Measurements from ENCODE around the gene RAX. TPM values are rescaled to one million over a fixed set of nuclear protein-coding genes. Genes with fewer than 3 reads are reported as not detected.
"Not testable (repeated sequence)": the region's sequence is repeated elsewhere in the genome, so short reads cannot be mapped to it uniquely, and the experiment has no call there.

Gene RAX
- total and polyA plus RNA-seq, 2 of the 8 experiments (the other 6 are each of a cell fraction or from before 2014, with no cell fraction given): 0.12 to 0.52 TPM

- H3K23ac ChIP-seq (ENCODE audit: insufficient read length); H3K18ac ChIP-seq (ENCODE audit: extremely low read depth, low read length); H3K4me1 ChIP-seq (replicated peaks in 1 of 4; ENCODE audit: control insufficient read depth in 3 of 4, insufficient read depth in 4 of 4, low read length in 3 of 4); H4K5ac ChIP-seq (ENCODE audit: insufficient read length, low read depth, low read length); H2AK5ac ChIP-seq (ENCODE audit: low read depth, low read length); CTCF ChIA-PET (ENCODE audit: partially characterized antibody); H2BK5ac ChIP-seq (ENCODE audit: low read depth, low read length); H2BK20ac ChIP-seq (ENCODE audit: low read length); H2BK12ac ChIP-seq (ENCODE audit: low read depth, low read length); H4K91ac ChIP-seq (replicated peaks; ENCODE audit: insufficient read length, low read length); H4K8ac ChIP-seq (ENCODE audit: extremely low read depth, insufficient read depth, low read length); H3K56ac ChIP-seq (replicated peaks; ENCODE audit: insufficient read length, low read depth, low read length); DNase-seq (ENCODE audit: low read depth in 1 of 2, low spot score in 2 of 2); H3K9ac ChIP-seq (replicated peaks in 1 of 4; ENCODE audit: extremely low read depth in 1 of 4, low read depth in 3 of 4, low read length in 3 of 4); FAIRE-seq; H4K20me1 ChIP-seq (replicated peaks in 1 of 2; ENCODE audit: control insufficient read depth in 1 of 2, insufficient read depth in 2 of 2, low read length in 2 of 2); H2BK120ac ChIP-seq (replicated peaks; ENCODE audit: low read depth, low read length); H3K23me2 ChIP-seq (ENCODE audit: low read depth, low read length); H2AFZ ChIP-seq (ENCODE audit: low read length); H3K36me3 ChIP-seq (ENCODE audit: control insufficient read depth in 2 of 4, insufficient read depth in 4 of 4, low read length in 3 of 4); H3K79me2 ChIP-seq (ENCODE audit: control insufficient read depth in 1 of 2, insufficient read depth in 2 of 2, low read length in 2 of 2); POLR2A ChIA-PET (ENCODE audit: partially characterized antibody); H2BK15ac ChIP-seq (ENCODE audit: low read length); H3K27ac ChIP-seq (ENCODE audit: low read depth, low read length); H3K27me3 ChIP-seq (replicated peaks in 1 of 4; ENCODE audit: control insufficient read depth in 3 of 4, extremely low read depth in 1 of 4, insufficient read depth in 3 of 4, low read length in 3 of 4); H3K79me1 ChIP-seq (ENCODE audit: low read depth, low read length); H3K4ac ChIP-seq (replicated peaks; ENCODE audit: insufficient read length, low read depth, low read length); H3K14ac ChIP-seq (ENCODE audit: insufficient read length); H3K4me2 ChIP-seq (ENCODE audit: insufficient read depth in 1 of 2, low read depth in 2 of 2, low read length in 2 of 2); H3K4me3 ChIP-seq (ENCODE audit: extremely low read depth in 1 of 4, insufficient read depth in 2 of 4, low read depth in 3 of 4, low read length in 4 of 4): not testable (repeated sequence)
- 98% methylated on average over 10 of the region's 30 CpGs; no CpG with 5 or more reads in 1 of the 2 experiments for WGBS, 2 experiments (ENCODE audit: extremely low coverage in 1 of 2, insufficient coverage in 1 of 2, insufficient read length in 1 of 2, insufficient replicate concordance in 2 of 2, low coverage in 1 of 2, low lambda C conversion rate in 2 of 2, missing lambda C conversion rate in 1 of 2)
- peaks cover 4 to 22% of the 10 kb centered on the region in 2 experiments; a peak in 2 of 4 replicates for H3K9me3 ChIP-seq (ENCODE audit: insufficient read depth in 2 of 2, low read depth in 1 of 2, low read length in 1 of 2)
Observed at GRCh38 chr18:59255491-59255890, 17.8 kb downstream of the RAX start.
